Ishikawa (cell line): ENCODE data around the gene RPL36A.

Source experiments
- CEBPB ChIP-seq: IDR thresholded peaks from 2 replicates; pipeline ENCODE4 v1.6.1; 2012
- CREB1 ChIP-seq: IDR thresholded peaks from 2 replicates; pipeline ENCODE4 v1.6.1; 2012; ENCODE audit warnings: low read depth
- EGR1 ChIP-seq: IDR thresholded peaks from 2 replicates; pipeline ENCODE4 v1.6.1; 2012
- EP300 ChIP-seq: IDR thresholded peaks from 2 replicates; pipeline ENCODE4 v1.6.1; 2012; ENCODE audit warnings: borderline replicate concordance
- FOXM1 ChIP-seq: IDR thresholded peaks from 2 replicates; pipeline ENCODE4 v1.6.1; 2012; ENCODE audit warnings: low read depth, borderline replicate concordance
- NFIC ChIP-seq: IDR thresholded peaks from 2 replicates; pipeline ENCODE4 v1.6.1; 2012
- RAD21 ChIP-seq: IDR thresholded peaks from 2 replicates; pipeline ENCODE4 v1.6.1; 2012; ENCODE audit warnings: low read depth
- REST ChIP-seq: IDR thresholded peaks from 2 replicates; pipeline ENCODE4 v1.6.1; 2012; ENCODE audit warnings: low read depth, mild to moderate bottlenecking
- TAF1 ChIP-seq: IDR thresholded peaks from 2 replicates; pipeline ENCODE4 v1.6.1; 2012; ENCODE audit warnings: low read depth, mild to moderate bottlenecking
- TCF12 ChIP-seq: IDR thresholded peaks from 2 replicates; pipeline ENCODE4 v1.6.1; 2012; ENCODE audit warnings: low read depth
- TEAD4 ChIP-seq: IDR thresholded peaks from 2 replicates; pipeline ENCODE4 v1.6.1; 2012
- YY1 ChIP-seq: IDR thresholded peaks from 2 replicates; pipeline ENCODE4 v1.6.1; 2012; ENCODE audit warnings: low read depth
- ZBTB7A ChIP-seq: IDR thresholded peaks from 2 replicates; pipeline ENCODE4 v1.6.1; 2012; ENCODE audit warnings: low read depth
- TF ChIP-seq, protein P1 (sequence below): IDR thresholded peaks from 2 replicates; pipeline ENCODE4 v1.6.1; 2012
- TF ChIP-seq, protein P2 (sequence below): IDR thresholded peaks from 2 replicates; pipeline ENCODE4 v1.6.1; 2012

Gene RPL36A

DNA sequence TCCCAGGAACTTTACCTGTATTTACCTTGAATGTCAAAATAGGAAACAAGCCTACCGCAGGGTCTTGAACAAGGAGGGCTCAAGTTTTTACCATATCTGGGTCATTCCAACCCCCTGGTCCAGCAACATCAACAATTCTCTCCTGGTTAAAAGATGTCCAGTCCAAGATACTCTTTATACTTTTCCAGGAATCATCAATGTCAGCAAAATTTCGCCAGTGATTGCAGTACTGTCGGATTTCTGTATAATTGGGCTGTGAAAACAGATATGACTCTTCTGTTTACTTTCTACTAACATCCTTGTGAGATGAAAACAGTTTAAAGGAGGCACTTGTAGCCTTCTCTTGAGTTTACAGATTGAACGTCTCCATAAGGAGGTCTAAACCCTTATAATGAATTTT is 7.9 kb downstream of the RPL36A start:
- no peak for TF ChIP-seq TEAD4
- no peak for TF ChIP-seq FOXM1
- TF ChIP-seq, protein P1, sequence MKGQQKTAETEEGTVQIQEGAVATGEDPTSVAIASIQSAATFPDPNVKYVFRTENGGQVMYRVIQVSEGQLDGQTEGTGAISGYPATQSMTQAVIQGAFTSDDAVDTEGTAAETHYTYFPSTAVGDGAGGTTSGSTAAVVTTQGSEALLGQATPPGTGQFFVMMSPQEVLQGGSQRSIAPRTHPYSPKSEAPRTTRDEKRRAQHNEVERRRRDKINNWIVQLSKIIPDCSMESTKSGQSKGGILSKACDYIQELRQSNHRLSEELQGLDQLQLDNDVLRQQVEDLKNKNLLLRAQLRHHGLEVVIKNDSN, result no peak
- no peak for TF ChIP-seq YY1
- TF ChIP-seq CREB1, result no peak
- no peak for TF ChIP-seq ZBTB7A
- no peak for TF ChIP-seq NFIC
- TF ChIP-seq EGR1, result no peak

DNA sequence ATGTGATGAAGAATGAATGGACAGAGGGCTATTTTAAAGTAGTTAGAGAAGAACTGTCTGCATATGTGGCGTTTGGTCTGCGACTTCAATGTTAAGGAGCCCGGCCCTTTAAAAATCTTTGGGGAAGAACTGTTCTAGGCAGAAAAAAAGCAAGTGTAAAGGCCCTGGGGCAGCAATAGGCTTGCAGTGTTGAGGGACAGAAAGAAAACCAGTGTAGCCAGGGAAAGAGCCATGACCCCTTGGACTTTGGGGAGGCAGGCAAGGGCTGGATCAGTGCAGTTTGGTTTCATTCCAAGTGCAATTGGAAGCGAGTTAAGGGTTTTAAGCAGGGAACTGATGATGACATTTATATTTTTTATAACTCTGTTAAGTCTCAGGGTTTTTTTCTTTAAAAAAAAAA is 9.0 kb downstream of the RPL36A start:
- TF ChIP-seq EP300 (no peak), EGR1 (no peak), CEBPB (no peak), CREB1 (no peak), NFIC (no peak), TCF12 (no peak)
- TF ChIP-seq, protein P1, result no peak

DNA sequence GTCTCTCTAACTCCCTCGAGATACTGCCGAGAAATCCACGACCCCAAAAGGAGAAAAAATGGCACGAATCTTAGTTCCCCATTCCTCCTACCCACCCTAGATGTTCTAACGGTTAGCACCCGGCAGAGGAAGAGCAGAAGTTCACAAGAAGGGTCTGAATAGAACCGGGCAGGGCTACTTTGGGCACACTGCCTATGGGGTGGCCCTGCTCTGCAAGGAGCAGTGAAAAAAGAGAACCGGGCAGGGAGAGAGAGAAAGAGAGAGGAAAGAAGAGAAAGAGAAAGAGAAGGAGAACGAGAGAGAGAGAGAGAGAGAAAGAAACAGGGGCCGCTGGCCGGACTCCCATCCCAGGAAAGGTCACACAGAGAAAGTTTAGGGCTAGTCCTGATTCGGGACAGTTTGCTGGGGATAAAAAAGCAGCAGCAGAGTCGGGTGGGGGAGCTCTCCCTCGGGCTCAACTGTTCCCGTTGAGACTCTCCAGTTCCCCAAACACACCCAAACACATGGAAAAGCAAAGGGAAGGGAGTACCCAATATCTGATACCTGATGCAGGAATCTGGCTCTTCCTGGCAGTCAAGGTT is 16.4 kb downstream of the RPL36A start:
- TF ChIP-seq YY1 (no peak), CEBPB (no peak), TAF1 (no peak), REST (no peak), TCF12 (no peak), NFIC (no peak), EGR1 (no peak), EP300 (no peak), RAD21 (no peak), FOXM1 (no peak), ZBTB7A (no peak), TEAD4 (no peak), CREB1 (no peak)
- TF ChIP-seq, protein P1, result no peak
- TF ChIP-seq, protein P2, sequence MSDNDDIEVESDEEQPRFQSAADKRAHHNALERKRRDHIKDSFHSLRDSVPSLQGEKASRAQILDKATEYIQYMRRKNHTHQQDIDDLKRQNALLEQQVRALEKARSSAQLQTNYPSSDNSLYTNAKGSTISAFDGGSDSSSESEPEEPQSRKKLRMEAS, result no peak

DNA sequence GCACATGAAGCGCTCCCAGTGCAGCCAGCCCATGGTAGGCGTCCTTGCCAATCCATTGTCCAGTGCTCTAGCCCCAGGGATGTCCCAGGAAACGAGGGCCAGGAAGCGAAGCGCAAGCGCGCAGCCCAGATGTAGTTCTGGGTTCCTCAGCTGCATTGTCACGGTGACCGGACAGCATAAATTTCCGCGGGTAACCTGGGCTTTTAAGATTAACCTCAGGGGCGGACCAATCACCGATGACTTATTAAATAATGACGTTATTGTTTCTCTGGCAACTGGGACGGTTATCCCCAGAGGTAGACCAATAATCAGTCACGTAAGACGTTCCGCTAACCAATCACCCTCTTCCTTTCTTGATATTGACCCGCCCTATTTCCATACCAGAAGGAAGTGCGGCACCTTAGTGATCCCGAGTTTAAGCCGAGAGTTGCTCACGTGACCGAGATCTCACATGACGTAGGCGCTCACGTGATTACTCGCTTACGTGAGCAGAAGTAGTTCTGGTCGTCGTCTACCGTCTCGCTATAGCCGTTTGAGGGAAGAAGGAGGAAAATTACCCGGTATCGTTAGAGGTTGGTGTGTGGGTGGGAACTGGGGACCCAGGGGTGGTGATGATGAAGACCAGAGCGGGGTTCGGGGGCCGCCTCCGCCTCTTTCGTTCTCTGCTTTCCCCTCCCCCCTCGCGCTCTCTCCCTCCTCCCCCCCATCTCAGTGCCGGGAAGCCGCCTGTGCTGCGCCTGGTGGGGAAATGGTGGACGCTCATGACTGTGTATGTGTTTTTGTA is 17.1 kb downstream of the RPL36A start, which contains the start of the genes GLA and HNRNPH2:
TSS of gene GLA (minus strand) at position 178 of the 784 bp plus-strand sequence. CDS start at position 156, 22 bp downstream.
TSS of gene HNRNPH2 (plus strand) at position 475 of the 784 bp plus-strand sequence. CDS start 3,767 bp downstream, outside the sequence.
- TF ChIP-seq, protein P1, result peak; percentile 99
- TF ChIP-seq RAD21, result no peak
- TF ChIP-seq YY1, result no peak
- peak; percentile 61; the same call in 1 of the 2 replicates for TF ChIP-seq CREB1

- TF ChIP-seq TCF12, result no peak
- TF ChIP-seq CEBPB, result no peak
- TF ChIP-seq TAF1, result no peak
- TF ChIP-seq, protein P1, result no peak
- TF ChIP-seq EGR1, result no peak
These were observed 17.7 kb downstream of the RPL36A start for GRCh38 chrX:101408532-101408841.

- TF ChIP-seq FOXM1, result no peak
- TF ChIP-seq RAD21, result no peak
- no peak for TF ChIP-seq NFIC
- no peak for TF ChIP-seq TEAD4
These were observed 18.2 kb downstream of the RPL36A start for GRCh38 chrX:101409043-101409442.

- TF ChIP-seq TEAD4 (no peak), FOXM1 (no peak), RAD21 (no peak), CEBPB (no peak), ZBTB7A (no peak), TAF1 (no peak), CREB1 (no peak), TCF12 (no peak), NFIC (no peak), EGR1 (no peak), YY1 (no peak)
- TF ChIP-seq, protein P2, result no peak
- TF ChIP-seq, protein P1, result no peak
These were observed 19.6 kb downstream of the RPL36A start for GRCh38 chrX:101410461-101410860.
